NCI-H1436 (cell line): ENCODE data around the gene SIL1.
"Not testable (repeated sequence)": the region's sequence is repeated elsewhere in the genome, so short reads cannot be mapped to it uniquely, and the experiment has no call there.

ENCODE experiments used
- DNase-seq: peaks from one replicate; lab custom pipeline; 2025; lab: John Stamatoyannopoulos, UW

Gene SIL1

DNA sequence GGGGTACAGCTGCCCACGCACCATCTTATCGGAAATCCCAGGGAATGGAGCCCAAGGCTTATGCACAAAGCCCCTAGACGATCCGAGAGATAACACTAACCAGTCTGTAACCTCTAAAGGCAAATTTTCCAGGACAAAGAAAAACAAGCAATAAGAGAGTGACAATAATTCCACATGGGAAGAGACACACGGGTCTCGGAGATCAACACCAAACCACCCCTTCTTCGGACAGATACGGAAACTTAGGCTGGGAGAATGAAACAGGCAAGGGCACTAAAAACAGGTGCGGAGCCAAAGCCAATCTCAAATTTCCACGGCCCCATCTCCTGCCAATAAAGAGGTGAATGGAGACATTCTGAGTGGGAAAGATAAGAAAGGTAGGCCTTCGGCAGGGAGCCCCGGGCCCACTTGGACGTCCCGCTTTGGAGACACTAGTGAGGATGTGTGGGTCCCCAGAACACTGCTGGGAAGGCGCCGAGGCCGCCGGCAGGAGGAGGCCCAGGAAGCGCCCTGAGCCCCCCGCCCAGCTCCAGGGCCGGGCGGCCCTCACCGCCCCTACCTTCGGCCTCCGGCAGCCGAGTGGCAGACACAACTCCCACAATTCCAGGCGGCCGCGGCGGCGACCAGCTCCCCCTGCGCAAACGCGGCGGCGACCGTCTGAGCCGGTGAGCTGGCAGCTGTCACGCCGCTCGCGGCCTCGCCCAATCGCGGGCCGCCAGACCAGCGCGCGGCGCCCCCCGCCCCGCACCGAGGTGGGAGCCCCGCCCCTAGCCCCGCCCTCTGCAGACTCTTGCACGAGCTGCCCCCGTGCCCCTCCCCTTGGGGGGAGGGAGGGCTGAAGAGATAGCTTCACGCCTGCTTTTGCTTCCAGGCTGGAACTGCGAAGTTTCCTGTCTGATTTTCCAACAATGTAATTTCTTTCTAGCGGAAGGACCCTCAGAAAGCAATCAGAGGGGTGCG is at the start of gene SIL1:
Gene SIL1 (minus strand): TSS at position 659 of the 960 bp plus-strand sequence. CDS start 70,525 bp downstream, outside the sequence.
- peak; percentile 92 for DNase-seq

- no peak for DNase-seq
These were observed 48.2 kb upstream of the SIL1 start for GRCh38 chr5:139246394-139246793.

GRCh38 chr5:139245637-139246339 is 47.6 kb upstream of the SIL1 start:
- no peak for DNase-seq

DNA sequence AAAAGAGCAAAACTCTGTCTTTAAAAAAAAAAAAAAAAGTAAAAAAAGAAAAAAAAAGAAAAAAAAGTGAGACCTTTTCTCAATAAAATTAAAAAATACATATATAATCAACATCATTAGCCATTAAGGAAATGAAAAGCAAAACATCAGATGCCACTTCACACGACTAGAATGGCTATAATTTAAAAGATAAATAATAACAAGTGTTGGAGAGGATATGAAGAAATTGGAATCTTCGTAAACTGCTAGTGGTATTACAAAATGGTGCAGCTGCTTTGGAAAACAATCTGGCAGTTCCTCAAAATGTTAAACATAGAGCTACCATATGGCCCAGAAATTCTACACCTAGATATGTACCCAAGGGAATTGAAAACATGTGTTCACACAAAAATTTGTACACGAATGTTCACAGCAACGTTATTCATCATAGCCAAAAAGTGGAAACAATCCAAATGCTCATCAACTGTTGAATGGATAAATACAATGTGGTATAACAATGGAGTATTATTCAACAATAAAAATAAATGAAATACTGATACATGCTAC is 45.3 kb upstream of the SIL1 start:
- no peak for DNase-seq

DNA sequence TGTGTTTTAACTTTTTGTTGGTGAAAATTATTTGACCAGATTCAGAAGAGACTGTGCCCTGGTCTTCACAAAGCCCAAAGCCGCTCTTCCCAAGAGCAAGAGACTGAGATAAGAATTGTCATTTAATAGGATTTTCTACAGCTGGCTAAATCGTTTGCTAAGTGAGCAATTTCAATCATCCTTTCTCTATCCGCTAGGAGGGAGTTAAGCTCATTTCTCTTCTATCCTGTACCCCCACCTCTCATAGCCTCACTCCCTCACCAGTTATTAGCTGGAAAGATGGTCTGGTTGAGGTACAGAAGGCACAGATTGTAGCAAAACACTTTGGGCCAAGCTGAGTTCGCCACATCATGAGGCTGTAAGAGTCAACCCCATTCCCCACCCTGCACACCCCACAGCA is 43.0 kb upstream of the SIL1 start:
- no peak for DNase-seq

DNA sequence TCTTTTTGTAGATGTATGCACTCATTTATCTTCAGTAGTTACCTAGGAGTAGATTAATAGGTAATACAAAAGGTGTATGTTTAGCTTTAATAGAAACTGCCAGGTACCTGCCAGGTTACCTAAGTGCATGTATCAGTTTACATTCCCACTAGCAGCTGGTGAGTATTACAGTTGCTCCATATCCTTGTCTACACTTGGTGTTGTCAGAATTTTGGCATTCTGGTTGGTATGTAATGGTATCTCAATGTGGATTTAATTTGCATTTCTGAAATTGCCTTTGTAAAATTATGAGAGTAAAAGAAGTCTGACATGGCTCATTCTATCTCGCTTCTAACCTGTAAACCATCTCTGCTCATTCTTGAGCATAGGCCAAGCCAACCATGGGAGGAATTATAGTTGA is 38.3 kb upstream of the SIL1 start:
- no peak for DNase-seq

DNA sequence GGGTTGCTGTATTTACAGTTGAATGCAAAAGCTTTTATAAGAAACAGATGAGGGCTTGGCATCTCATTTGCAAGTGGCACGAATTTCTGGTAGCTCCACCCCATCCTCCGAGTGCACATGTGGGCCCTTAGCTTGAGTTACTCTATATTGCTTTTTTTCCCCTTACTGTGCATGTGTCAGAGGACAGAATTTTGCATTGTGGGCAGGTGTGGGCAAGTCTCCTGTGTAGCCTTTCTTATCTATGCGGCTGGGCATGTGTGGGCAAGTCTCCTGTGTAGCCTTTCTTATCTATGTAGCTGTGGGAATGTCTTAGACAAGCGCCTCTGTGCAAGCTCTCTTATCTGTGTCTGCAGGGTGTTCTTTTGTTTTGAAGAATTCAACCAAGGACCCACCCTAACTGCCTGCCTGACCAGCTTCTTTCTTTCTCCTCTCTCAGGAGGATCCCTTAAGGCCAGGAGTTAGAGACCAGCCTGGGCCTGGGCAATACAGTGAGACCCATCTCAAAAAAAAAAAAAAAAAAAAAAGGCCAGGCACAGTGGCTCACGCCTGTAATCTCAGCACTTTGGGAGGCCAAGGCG is 34.1 kb upstream of the SIL1 start:
- no peak for DNase-seq

DNA sequence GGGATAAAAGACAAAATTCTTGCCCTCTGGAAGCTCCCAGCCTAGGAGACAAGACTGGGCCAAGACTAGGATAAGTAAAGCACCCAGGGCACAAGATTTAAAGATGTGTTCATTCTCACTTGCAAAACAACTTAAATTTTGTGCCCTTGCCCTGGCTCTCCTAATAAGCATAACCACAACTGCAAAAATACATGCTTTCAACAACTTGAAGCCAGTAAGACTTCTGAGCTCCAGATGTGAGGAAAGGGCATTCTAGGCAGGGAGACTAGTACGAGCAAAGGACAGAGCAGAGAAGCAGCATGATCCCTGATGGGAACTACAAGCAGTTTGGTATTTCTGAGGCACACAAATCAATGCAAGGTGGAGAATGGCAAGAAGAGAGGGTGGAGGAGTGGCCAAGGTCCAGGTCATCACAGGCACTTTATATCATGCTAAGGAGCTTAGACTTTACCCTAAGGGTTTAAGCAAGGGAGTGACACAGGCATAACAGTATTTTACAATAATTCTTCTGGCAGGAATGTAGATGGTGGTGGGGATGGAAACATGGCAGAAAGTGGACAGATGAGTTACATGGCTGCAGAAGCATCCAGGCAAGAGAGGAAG is 30.1 kb upstream of the SIL1 start:
- DNase-seq, result no peak

- DNase-seq, result no peak
These were observed 28.0 kb upstream of the SIL1 start for GRCh38 chr5:139226131-139226530.

- DNase-seq, result no peak
These were observed 25.3 kb upstream of the SIL1 start for GRCh38 chr5:139223481-139223880.

GRCh38 chr5:139222346-139222745 is 24.2 kb upstream of the SIL1 start:
- no peak for DNase-seq

GRCh38 chr5:139218038-139218437 is 19.9 kb upstream of the SIL1 start:
- DNase-seq, result not testable (repeated sequence)

DNA sequence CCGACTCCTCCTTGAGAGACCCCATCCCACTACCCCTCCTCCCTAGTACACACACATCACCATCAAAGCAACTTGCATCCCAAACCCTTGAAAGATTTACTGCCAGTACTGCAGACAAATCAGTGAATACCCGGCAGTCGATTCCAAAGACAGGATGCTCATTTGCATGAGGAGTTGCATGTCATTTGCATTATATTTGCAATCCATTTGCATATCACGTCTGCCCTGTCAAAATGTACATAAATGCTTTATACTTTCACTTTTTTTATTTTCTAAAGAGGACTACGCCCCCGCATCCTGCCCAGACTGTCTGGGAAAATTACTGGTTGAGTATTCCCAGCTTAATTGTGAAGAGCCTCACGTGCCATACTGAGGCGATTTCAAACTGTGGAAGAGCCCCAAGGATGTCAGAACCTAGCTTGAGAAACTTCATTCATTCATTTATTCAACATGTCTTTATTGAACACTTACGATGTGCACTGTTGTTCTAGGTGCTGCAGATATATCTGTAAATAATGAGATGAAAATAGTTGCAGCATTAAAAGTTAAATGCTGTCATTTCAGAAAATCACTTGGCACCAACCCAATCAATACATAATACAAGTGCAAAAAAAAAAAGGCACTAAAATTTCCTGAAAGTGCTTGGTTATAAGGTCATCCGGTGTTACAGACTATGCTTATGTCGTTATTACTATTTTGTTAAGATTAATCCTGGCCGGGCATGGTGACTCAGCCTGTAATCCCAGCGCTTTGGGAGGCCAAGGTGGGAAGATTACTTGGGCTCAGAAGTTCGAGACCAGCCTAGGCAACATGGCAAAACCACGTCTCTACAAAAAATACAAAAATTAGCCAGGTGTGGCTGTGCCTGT is 17.2 kb upstream of the SIL1 start:
- DNase-seq, result no peak

DNA sequence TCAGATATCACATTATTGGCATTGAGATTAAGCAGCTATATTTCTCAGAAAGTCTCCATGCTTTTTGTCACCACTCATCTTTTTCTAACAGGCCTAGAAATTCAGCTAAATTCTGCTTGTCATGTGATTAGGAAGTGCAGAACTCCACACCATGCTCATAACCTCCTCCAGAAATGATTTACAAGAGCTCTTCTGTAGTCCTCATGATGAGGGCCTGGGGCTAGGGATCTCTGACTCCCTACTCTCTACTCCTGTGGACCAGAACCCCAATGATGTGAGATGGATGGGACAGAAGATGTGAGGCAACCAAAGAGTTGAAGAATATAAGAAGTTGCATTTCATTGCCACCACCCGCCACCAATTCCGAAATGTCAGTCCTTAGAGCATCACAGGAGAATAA is 16.5 kb upstream of the SIL1 start:
- no peak for DNase-seq

DNA sequence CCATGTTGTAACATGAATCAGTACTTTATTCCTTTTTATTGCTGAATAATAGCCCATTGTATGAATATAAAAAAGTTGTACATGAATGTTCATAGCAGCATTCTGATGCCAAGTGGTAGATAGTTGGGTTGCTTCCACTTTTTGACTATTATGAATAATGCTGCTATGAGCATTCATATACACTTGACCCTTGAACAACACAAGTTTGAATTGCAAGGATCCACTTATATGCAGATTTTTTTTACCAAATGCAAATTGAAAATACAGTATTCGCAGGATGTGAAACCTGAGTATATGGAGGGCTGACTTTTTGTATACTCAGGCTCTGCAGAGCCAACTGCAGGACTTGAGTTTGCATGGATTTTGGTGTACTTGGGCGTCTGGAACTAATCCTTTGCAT is 14.7 kb upstream of the SIL1 start:
- no peak for DNase-seq

DNA sequence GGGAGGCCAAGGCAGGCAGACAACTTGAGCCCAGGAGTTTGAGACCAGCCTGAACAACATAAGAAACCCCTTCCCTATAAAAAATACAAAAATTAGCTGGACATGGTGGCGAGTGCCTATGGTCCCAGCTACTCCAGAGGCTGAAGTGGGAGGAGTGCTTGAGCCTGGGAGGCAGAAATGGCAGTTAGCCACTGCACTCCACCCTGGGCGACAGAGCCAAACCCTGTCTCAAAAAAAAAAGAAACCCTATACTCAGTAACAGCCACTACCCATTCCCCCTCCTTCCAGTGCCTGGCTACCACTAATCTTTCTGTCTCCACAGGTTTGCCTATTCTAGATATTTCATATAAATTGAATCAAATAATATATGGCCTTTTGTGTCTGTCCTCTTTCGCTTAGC is 14.3 kb upstream of the SIL1 start:
- no peak for DNase-seq

GRCh38 chr5:139210585-139210984 is 12.4 kb upstream of the SIL1 start:
- DNase-seq, result peak; percentile 41

DNA sequence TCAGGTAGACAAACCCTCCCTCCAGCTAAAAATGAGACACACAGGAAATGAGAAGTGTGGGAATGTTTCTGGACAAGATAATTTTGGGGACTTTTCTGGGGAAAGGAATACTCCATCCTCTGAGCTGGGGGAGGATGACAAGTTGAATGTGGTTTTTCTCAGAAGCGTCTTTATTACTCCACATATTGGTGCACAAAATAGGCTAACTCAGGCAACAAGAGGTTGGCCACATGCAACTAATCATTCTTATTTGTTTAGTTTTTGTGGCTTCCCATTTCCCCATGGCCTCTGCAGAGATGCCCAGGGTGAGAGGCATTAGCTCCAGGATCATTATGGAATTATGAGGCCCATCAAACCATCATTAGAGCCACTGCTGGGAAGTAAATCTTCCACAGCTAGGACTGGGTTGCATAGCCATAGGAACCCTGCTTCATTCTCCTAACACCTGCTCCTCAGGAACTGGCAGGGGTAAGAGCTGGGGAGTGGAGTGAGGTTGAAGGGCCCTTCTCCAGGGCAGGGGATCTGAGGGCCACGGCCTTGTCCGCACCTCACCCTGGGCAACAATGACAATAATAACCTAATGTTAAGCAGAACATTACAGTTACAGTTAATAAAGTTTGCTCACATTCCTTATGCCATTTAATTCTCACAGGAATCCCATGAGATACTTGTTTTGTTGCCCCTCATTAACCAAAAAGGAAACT is 9.3 kb upstream of the SIL1 start:
- no peak for DNase-seq

- DNase-seq, result no peak
These were observed 7.4 kb upstream of the SIL1 start for GRCh38 chr5:139205586-139205985.

DNA sequence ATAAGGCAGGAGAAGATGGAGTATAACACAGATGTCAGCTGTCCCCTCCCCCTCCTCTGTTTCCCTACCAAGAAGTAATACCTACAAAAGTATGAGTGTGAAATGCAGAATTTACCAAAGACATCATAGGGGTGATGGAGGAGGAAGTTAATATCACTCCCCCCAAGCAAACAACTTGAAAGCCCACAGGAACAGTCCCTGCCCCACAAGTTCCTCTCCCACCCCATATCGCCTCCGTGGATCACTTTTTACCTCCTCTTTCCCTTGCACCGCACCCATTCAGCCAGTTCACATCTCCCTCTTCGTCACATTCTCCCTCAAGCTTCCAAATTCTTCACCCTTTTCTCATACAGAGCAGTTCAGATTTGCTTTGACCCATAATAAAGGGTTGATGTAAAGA is 7.0 kb upstream of the SIL1 start:
- DNase-seq, result no peak

DNA sequence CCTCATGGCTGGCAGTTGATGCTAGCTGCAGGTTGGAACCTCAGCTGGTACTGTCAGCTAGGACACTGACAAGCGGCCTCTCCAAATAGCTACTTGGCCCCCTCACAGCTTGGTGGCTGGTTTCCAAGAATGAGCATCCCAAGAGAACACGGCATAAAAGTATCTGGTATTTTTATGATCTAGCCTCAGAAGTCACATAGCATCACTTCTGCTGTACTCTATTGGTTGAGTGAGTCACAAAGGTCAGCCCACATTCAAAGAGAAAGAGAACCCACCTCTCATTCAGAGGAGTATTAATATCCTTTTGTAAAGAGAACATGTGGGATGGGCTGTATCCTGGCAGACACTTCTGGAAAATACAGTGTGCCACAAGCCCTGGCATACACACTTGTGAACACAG is 6.0 kb upstream of the SIL1 start:
- no peak for DNase-seq
